Left ventricle myocardium inferior (tissue), 1 donor: ENCODE results near the gene CHAF1B. TPM values are rescaled to one million over a fixed set of nuclear protein-coding genes. Genes with fewer than 3 reads are reported as not detected.

Experiments used
- DNase-seq: peaks from one replicate; pipeline ENCODE4 v3.0.0-alpha.2; 2020
- H3K27ac ChIP-seq: fragments of 200-600 bp; replicated peaks from 2 replicates; pipeline ENCODE4 v1.8.0; 2021
- H3K27me3 ChIP-seq: fragments of 200-600 bp; 2 replicates; pipeline ENCODE4 v1.8.0; 2021; ENCODE audit warnings: low read depth
- H3K36me3 ChIP-seq: fragments of 200-600 bp; 2 replicates; pipeline ENCODE4 v1.8.0; 2021
- H3K4me1 ChIP-seq: fragments of 200-600 bp; 2 replicates; pipeline ENCODE4 v1.8.0; 2021
- H3K4me3 ChIP-seq: fragments of 200-600 bp; 2 replicates; pipeline ENCODE4 v1.8.0; 2021; ENCODE audit warnings: mild to moderate bottlenecking, moderate library complexity
- H3K9me3 ChIP-seq: fragments of 200-600 bp; replicated peaks from 2 replicates; pipeline ENCODE4 v1.8.0; 2021
- CTCF ChIP-seq: fragments of 200-600 bp; IDR thresholded peaks from 2 replicates; pipeline ENCODE4 v1.8.0; 2021; ENCODE audit warnings: antibody characterized with exemption, mild to moderate bottlenecking, borderline replicate concordance
- intact Hi-C: fragments of 100-400 bp; cut with micrococcal nuclease; formaldehyde crosslinking; loops from one replicate; pipeline ENCODE4 v1.11.0; 2022
- total RNA-seq: library from RNA; stranded (reverse); fragmentation: NEBNext Ultra II Directional; extraction: Animal tissue kit (Norgen Biotek cat#: 25700); gene quantifications from one replicate; pipeline ENCODE4 v1.2.1, GENCODE V29; 2021
- donor health status: DM: no; HTN: yes; CAD: no; lungs with severe emphysema.

Gene CHAF1B
- total RNA-seq, 1 donor from 2014 or later: 0.38 TPM

- no peak overlapping the region for H3K4me3 ChIP-seq
- intact Hi-C loops: no loop called here
- DNase-seq: no peak
- no peaks in the 10 kb centered on the region for H3K36me3 ChIP-seq
- H3K27ac ChIP-seq: no peak overlapping the region
- no peak for TF ChIP-seq CTCF
- no peaks in the 10 kb centered on the region for H3K27me3 ChIP-seq
- no peaks in the 10 kb centered on the region for H3K4me1 ChIP-seq
- H3K9me3 ChIP-seq: no peaks in the 10 kb centered on the region
Observed at GRCh38 chr21:36402339-36402738, 17.1 kb downstream of the CHAF1B start.

DNA sequence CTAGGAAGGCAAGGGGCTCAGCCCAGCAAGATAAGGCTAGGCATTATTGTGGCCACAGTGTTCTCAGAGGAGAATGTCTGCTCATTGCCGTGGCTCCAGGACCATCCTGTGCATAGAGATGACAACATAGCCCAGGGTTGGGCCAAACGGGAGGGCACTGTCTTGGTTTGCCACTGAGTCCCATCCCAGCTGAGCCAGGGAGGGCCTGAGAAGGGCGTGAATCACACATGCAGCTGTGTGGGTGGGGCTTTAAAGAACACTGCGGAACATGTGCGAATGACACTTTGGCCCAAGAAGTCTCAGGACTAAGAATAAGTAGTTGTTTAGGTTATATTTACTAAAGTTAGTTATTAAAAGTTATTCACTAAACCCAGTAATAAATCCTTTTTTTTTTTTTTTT lies 18.5 kb downstream of the CHAF1B start:
- Histone ChIP-seq H3K9me3 (no peaks in the 10 kb centered on the region), H3K36me3 (no peaks in the 10 kb centered on the region), H3K4me1 (no peaks in the 10 kb centered on the region), H3K27me3 (no peaks in the 10 kb centered on the region), H3K4me3 (no peak overlapping the region), H3K27ac (no peak overlapping the region)
- intact Hi-C loops: no loop called here
- DNase-seq: no peak
- TF ChIP-seq CTCF: no peak

- Histone ChIP-seq H3K4me3 (no peak overlapping the region), H3K9me3 (no peaks in the 10 kb centered on the region), H3K36me3 (peaks cover 8% of the 10 kb centered on the region), H3K27me3 (no peaks in the 10 kb centered on the region), H3K27ac (no peak overlapping the region), H3K4me1 (no peaks in the 10 kb centered on the region)
- intact Hi-C loops: no loop called here
- DNase-seq: no peak
- no peak for TF ChIP-seq CTCF
Observed at GRCh38 chr21:36408568-36408967, 23.4 kb downstream of the CHAF1B start.

DNA sequence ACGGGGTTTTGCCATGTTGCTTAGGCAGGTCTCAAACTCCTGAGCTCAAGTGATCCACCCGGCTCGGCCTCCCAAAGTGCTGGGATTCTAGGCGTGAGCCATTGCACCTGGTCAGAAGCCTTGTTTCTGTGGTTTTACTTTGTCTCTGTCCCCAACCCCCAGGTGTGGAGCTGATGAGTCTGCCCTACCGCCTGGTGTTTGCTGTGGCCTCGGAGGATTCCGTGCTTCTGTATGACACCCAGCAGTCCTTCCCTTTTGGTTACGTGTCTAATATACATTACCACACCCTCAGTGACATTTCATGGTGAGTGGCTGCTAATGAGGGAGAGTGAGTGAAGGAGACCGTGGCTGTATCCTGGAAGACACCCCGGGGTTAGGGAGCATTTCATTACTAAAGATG lies 26.1 kb downstream of the CHAF1B start:
- Histone ChIP-seq H3K27ac (no peak overlapping the region), H3K4me1 (no peaks in the 10 kb centered on the region), H3K4me3 (no peak overlapping the region), H3K9me3 (no peaks in the 10 kb centered on the region), H3K36me3 (peaks cover 12% of the 10 kb centered on the region), H3K27me3 (no peaks in the 10 kb centered on the region)
- no peak for DNase-seq
- intact Hi-C loops: no loop called here
- TF ChIP-seq CTCF: no peak

GRCh38 chr21:36412916-36413315 lies 27.7 kb downstream of the CHAF1B start:
- Histone ChIP-seq H3K27ac (no peak overlapping the region), H3K9me3 (no peaks in the 10 kb centered on the region), H3K36me3 (peaks cover 14% of the 10 kb centered on the region), H3K27me3 (no peaks in the 10 kb centered on the region), H3K4me1 (no peaks in the 10 kb centered on the region), H3K4me3 (no peak overlapping the region)
- no peak for DNase-seq
- intact Hi-C loops: no loop called here
- TF ChIP-seq CTCF: no peak

GRCh38 chr21:36415375-36415774 lies 30.2 kb downstream of the CHAF1B start:
- DNase-seq: no peak
- Histone ChIP-seq H3K27ac (no peak overlapping the region), H3K9me3 (no peaks in the 10 kb centered on the region), H3K4me1 (peaks cover 6% of the 10 kb centered on the region), H3K27me3 (no peaks in the 10 kb centered on the region), H3K36me3 (peaks cover 14% of the 10 kb centered on the region), H3K4me3 (no peak overlapping the region)
- no peak for TF ChIP-seq CTCF
- intact Hi-C loops: no loop called here
